Peyer's patch (tissue), 4 donors: Measurements from ENCODE around the gene PIP5K1A. TPM values are rescaled to one million over a fixed set of nuclear protein-coding genes. Genes with fewer than 3 reads are reported as not detected.

ENCODE experiments used
- DNase-seq, 3 donors: peaks; one replicate each; pipeline ENCODE4 v3.0.0-alpha.2; 2017 to 2019
- H3K27ac ChIP-seq, 4 donors: fragments of 200-600 bp; sonication (generic); one replicate each; pipeline ENCODE4 v1.5.1; 2016 to 2019
- H3K27me3 ChIP-seq, 2 donors: fragments of 200-600 bp; sonication (generic); one replicate each; pipeline ENCODE4 v1.5.1; 2019
- H3K36me3 ChIP-seq, 3 donors: fragments of 200-600 bp; sonication (generic); one replicate each; pipeline ENCODE4 v1.5.1; 2016 to 2019
- H3K4me1 ChIP-seq, 4 donors: fragments of 200-600 bp; sonication (generic); one replicate each; pipeline ENCODE4 v1.5.1; 2016 to 2019
- H3K4me3 ChIP-seq, 4 donors: fragments of 200-600 bp; sonication (generic); 1 replicate in 3 of 4; 2 replicates in 1 of 4; pipeline ENCODE4 v1.5.1; 2016 to 2019; ENCODE audit warnings: mild to moderate bottlenecking in 1 of 4
- H3K9me3 ChIP-seq, 4 donors: fragments of 200-600 bp; sonication (generic); one replicate each; pipeline ENCODE4 v1.5.1; 2016 to 2019; ENCODE audit warnings: mild to moderate bottlenecking in 1 of 4
- POLR2A ChIP-seq, 2 donors: fragments of 450-650 bp; IDR thresholded peaks; one replicate each; pipeline ENCODE4 v1.5.1; 2017; ENCODE audit warnings: antibody characterized with exemption in 2 of 2, mild to moderate bottlenecking in 2 of 2, moderate library complexity in 2 of 2
- total RNA-seq, 4 donors: library from RNA; depleted of rRNA; stranded (reverse); fragments of >200 nt; gene quantifications; one replicate each; pipeline ENCODE4 v1.1.0, GENCODE V29; 2016
- TF ChIP-seq, protein P1 (sequence below), 6 experiments: fragments of 450-650 bp in 4 of 6; fragments of 200-600 bp in 2 of 6; sonication (generic) in 1 of 6; IDR thresholded peaks; one replicate each; pipeline ENCODE4 v1.5.1; 2017 to 2019; ENCODE audit warnings: antibody characterized with exemption in 6 of 6, mild to moderate bottlenecking in 3 of 6, moderate library complexity in 1 of 6

PIP5K1A gene, protein sequence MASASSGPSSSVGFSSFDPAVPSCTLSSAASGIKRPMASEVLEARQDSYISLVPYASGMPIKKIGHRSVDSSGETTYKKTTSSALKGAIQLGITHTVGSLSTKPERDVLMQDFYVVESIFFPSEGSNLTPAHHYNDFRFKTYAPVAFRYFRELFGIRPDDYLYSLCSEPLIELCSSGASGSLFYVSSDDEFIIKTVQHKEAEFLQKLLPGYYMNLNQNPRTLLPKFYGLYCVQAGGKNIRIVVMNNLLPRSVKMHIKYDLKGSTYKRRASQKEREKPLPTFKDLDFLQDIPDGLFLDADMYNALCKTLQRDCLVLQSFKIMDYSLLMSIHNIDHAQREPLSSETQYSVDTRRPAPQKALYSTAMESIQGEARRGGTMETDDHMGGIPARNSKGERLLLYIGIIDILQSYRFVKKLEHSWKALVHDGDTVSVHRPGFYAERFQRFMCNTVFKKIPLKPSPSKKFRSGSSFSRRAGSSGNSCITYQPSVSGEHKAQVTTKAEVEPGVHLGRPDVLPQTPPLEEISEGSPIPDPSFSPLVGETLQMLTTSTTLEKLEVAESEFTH
- 100 to 1,000 TPM in 2 of 4 donors, 10 to 100 TPM in 2; 54.5 to 118 (median 97.6) TPM for total RNA-seq

DNA sequence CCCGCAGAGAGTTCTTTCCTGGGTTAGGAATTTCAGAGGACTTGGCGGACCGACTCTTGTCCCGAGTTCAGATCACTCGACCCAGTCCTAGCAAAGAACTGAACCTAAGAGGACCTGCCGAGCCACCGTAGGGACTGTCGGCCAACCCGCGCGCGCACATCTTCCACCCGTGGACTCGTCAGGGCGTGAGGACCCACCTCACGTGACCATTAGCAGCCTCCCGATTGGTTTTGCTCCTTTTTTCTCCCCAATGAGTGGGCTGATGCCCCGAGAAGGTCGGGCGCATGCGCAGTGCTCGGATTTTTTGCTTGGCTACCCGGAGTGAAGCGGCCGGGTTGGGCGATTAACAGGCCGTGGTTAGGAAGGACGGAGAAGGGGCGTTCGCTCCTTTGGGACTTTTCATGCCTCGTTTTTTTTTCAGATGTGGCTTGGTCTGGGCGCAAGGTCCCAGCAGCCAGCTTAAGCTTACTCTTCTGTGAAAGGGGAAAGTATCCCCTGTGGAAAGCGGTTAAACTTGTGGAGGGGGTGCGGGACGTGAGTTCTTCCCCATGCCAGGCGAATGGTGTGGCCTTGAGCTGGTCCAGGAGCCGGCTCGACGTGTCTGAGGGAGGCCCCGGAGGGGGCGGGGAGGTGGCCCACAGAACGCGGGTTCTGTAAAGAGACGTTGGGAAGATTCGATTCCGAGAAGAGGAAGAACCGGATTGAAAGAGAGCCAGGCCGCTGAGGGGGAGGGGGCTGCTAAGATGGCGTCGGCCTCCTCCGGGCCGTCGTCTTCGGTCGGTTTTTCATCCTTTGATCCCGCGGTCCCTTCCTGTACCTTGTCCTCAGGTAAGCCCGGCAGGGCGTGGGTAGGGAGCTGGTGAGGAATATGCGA is at the start of gene PIP5K1A:
PIP5K1A (plus strand) TSS at position 299 of the 874 bp plus-strand sequence; CDS start at position 744, 445 bp downstream.
- TF ChIP-seq, protein P1, sequence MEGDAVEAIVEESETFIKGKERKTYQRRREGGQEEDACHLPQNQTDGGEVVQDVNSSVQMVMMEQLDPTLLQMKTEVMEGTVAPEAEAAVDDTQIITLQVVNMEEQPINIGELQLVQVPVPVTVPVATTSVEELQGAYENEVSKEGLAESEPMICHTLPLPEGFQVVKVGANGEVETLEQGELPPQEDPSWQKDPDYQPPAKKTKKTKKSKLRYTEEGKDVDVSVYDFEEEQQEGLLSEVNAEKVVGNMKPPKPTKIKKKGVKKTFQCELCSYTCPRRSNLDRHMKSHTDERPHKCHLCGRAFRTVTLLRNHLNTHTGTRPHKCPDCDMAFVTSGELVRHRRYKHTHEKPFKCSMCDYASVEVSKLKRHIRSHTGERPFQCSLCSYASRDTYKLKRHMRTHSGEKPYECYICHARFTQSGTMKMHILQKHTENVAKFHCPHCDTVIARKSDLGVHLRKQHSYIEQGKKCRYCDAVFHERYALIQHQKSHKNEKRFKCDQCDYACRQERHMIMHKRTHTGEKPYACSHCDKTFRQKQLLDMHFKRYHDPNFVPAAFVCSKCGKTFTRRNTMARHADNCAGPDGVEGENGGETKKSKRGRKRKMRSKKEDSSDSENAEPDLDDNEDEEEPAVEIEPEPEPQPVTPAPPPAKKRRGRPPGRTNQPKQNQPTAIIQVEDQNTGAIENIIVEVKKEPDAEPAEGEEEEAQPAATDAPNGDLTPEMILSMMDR (IDR thresholded peaks at IDR 0.05), result no peak
- peak; percentile 72 to 78 for TF ChIP-seq POLR2A (IDR thresholded peaks at IDR 0.05)
- no peaks in the 10 kb centered on the region for H3K27me3 ChIP-seq
- H3K4me3 ChIP-seq, result peak within 1 kb of the TSS; percentile 70 to 78 (median 72)
- peaks cover 0 to 12% (median 0%) of the 10 kb centered on the region in 3 donors for H3K36me3 ChIP-seq
- no peaks in the 10 kb centered on the region for H3K9me3 ChIP-seq
- peak within 1 kb of the TSS; percentile 86 to 94 (median 90) for H3K27ac ChIP-seq
- H3K4me1 ChIP-seq, result peaks cover 0 to 43% (median 10%) of the 10 kb centered on the region in 4 donors
- peak; percentile 98 to 99 (median 98) for DNase-seq

DNA sequence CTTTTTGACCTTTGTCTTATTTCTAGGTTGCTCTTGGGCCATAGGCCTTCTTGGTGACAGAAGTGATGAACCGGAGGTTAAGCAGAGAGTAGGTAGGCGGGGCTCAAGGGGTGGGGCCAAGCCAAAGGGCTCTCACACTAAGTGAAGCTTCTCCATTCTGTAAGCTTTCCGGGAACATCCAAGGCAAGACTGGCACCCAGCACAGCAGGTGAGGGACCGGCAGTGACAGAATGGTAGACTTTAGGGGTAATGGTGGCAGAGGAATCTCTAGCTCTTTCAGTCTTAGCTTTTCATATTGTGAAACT is 41.9 kb upstream of the PIP5K1A start, which contains the start of gene TNFAIP8L2:
TNFAIP8L2 (plus strand) TSS at position 135 of the 305 bp plus-strand sequence. CDS start 2,049 bp downstream, outside the sequence.
- DNase-seq, result peak; percentile 74 to 93 (median 88)
- H3K4me1 ChIP-seq, result peaks cover 0 to 7% (median 0%) of the 10 kb centered on the region in 4 donors
- no peak for TF ChIP-seq POLR2A (IDR thresholded peaks at IDR 0.05)
- TF ChIP-seq, protein P1 (IDR thresholded peaks at IDR 0.05), result no peak

DNA sequence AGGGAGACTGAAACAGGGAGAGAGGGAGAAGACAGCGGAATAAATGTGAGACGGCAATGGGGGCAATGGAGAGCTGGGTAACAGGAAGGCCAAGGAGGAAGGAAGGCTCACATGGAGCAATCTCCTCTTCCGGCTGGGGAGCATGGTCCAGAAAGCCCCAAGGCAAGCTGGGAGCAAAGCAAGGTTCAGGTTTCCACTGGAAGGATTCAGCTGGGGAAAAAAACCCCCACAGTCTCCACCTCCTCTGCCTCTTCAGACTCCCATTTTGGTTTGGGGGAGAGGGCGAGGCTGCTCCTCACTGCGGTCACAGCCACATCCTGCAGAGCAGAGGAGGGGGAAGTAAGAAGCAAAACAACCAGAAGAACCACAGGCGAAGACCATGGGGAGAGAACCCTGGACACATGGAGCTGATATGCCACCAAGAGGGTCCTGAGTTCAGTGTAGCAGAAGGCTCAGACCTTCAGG is 41.3 kb upstream of the PIP5K1A start:
- peaks cover 0 to 7% (median 0%) of the 10 kb centered on the region in 4 donors for H3K4me1 ChIP-seq
- no peaks in the 10 kb centered on the region for H3K9me3 ChIP-seq
- no peaks in the 10 kb centered on the region for H3K27me3 ChIP-seq
- peaks cover 0 to 30% (median 0%) of the 10 kb centered on the region in 3 donors for H3K36me3 ChIP-seq
- H3K4me3 ChIP-seq, result peak overlapping the region; percentile 34 to 56 (median 46)
- TF ChIP-seq, protein P1 (IDR thresholded peaks at IDR 0.05), result no peak
- no peak for TF ChIP-seq POLR2A (IDR thresholded peaks at IDR 0.05)
- DNase-seq, result peak in 2 of 3 donors; percentile 80 to 84
- H3K27ac ChIP-seq, result peak overlapping the region; percentile 37 to 79 (median 54)

More for the DNA sequence above, 41.9 kb upstream of the PIP5K1A start, which contains the start of gene TNFAIP8L2:
- Histone ChIP-seq H3K27ac (peak within 1 kb of the TSS; percentile 37 to 79 (median 54)), H3K27me3 (no peaks in the 10 kb centered on the region), H3K36me3 (peaks cover 0 to 30% (median 0%) of the 10 kb centered on the region in 3 donors), H3K9me3 (no peaks in the 10 kb centered on the region), H3K4me3 (peak within 1 kb of the TSS; percentile 34 to 56 (median 46))

DNA sequence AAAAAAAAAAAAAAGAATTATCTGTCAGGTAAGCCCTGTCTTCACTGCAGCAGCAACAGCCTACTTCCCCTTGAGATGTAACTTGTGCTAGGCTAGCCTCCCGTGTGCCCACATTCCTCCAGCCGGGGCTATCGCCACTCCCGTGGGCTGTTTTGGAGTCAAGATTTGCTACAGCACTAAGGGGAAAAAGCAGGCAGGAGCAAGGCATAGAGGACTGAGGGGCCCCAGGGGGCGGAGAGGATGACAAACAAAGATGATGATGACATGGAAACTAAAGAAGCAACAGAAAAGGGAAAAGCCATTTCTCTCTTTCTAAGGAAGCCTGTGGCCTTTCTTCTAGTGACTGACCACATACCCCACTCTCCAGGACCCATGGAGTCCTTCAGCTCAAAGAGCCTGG is 40.0 kb upstream of the PIP5K1A start:
- Histone ChIP-seq H3K27ac (peak overlapping the region in 1 of 4 donors; percentile 79), H3K27me3 (no peaks in the 10 kb centered on the region), H3K4me3 (peak overlapping the region in 1 of 4 donors; percentile 45), H3K9me3 (no peaks in the 10 kb centered on the region), H3K36me3 (peaks cover 0 to 30% (median 0%) of the 10 kb centered on the region in 3 donors), H3K4me1 (peaks cover 0 to 7% (median 0%) of the 10 kb centered on the region in 4 donors)
- no peak for DNase-seq
- TF ChIP-seq POLR2A (IDR thresholded peaks at IDR 0.05), result no peak
- TF ChIP-seq, protein P1 (IDR thresholded peaks at IDR 0.05), result no peak

DNA sequence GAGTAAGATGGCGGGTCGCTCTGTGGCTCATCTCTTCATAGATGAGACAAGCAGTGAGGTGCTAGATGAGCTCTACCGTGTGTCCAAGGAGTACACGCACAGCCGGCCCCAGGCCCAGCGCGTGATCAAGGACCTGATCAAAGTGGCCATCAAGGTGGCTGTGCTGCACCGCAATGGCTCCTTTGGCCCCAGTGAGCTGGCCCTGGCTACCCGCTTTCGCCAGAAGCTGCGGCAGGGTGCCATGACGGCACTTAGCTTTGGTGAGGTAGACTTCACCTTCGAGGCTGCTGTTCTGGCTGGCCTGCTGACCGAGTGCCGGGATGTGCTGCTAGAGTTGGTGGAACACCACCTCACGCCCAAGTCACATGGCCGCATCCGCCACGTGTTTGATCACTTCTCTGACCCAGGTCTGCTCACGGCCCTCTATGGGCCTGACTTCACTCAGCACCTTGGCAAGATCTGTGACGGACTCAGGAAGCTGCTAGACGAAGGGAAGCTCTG is 39.6 kb upstream of the PIP5K1A start:
- TF ChIP-seq, protein P1 (IDR thresholded peaks at IDR 0.05), result no peak
- TF ChIP-seq POLR2A (IDR thresholded peaks at IDR 0.05), result no peak
- no peak for DNase-seq
- peaks cover 0 to 7% (median 0%) of the 10 kb centered on the region in 4 donors for H3K4me1 ChIP-seq
- H3K9me3 ChIP-seq, result no peaks in the 10 kb centered on the region
- no peak overlapping the region for H3K4me3 ChIP-seq
- H3K27ac ChIP-seq, result peak overlapping the region in 2 of 4 donors; percentile 22 to 47
- peaks cover 0 to 30% (median 0%) of the 10 kb centered on the region in 3 donors for H3K36me3 ChIP-seq
- no peaks in the 10 kb centered on the region for H3K27me3 ChIP-seq
